SK-N-SH (cell line): ENCODE results near the gene UBE2K.

ENCODE experiments used
- CHD2 ChIP-seq: fragments of 150-350 bp; IDR thresholded peaks from 2 replicates; pipeline ENCODE4 v1.6.1; 2018; ENCODE audit warnings: low read length; ENCODE audit not compliant: partially characterized antibody
- CTCF ChIP-seq: fragments of 200-600 bp; sonication (generic); IDR thresholded peaks from 2 replicates; pipeline ENCODE4 v1.6.1; 2017; ENCODE audit warnings: antibody characterized with exemption, mild to moderate bottlenecking, moderate library complexity
- EP300 ChIP-seq, 2 experiments: IDR thresholded peaks; 2 replicates each; pipeline versions ENCODE4 v1.4.0 to v1.6.1; 2012; ENCODE audit warnings: borderline replicate concordance in 1 of 2, low read depth in 1 of 2, low read length in 1 of 2
- POLR2AphosphoS5 ChIP-seq: IDR thresholded peaks from 2 replicates; pipeline ENCODE4 v1.6.1; 2012; ENCODE audit warnings: low read depth, low read length
- TAF1 ChIP-seq: IDR thresholded peaks from 2 replicates; pipeline ENCODE4 v1.6.1; 2012; ENCODE audit warnings: low read depth, mild to moderate bottlenecking, low read length, moderate library complexity, borderline replicate concordance
- TCF12 ChIP-seq: IDR thresholded peaks from 2 replicates; pipeline ENCODE4 v1.4.0; 2012
- TEAD4 ChIP-seq: IDR thresholded peaks from 2 replicates; pipeline ENCODE4 v1.4.0; 2012; ENCODE audit warnings: mild to moderate bottlenecking, borderline replicate concordance; ENCODE audit not compliant: insufficient read depth
- YY1 ChIP-seq: IDR thresholded peaks from 2 replicates; pipeline ENCODE4 v1.4.0; 2012; ENCODE audit warnings: low read depth, mild to moderate bottlenecking

GRCh38 chr4:39664828-39665731 is 32.9 kb upstream of the UBE2K start:
- TF ChIP-seq TCF12: no peak
- no peak for TF ChIP-seq TAF1
- no peak for TF ChIP-seq CTCF
- TF ChIP-seq EP300 (IDR thresholded peaks at IDR 0.05; ENCODE audit: borderline replicate concordance in 1 of 2, low read depth in 1 of 2, low read length in 1 of 2): no peak
- no peak for TF ChIP-seq POLR2AphosphoS5
- TF ChIP-seq CHD2: no peak
- TF ChIP-seq YY1: no peak
- no peak for TF ChIP-seq TEAD4
